Loucy (cell line): Measurements from ENCODE around the gene IGSF21.

Experiments
- H2AFZ ChIP-seq: fragments of 200-600 bp; sonication (generic); 2 replicates; pipeline ENCODE4 v1.6.0; 2016; ENCODE audit warnings: antibody characterized with exemption, mild to moderate bottlenecking, low read length, moderate library complexity
- H3F3A ChIP-seq: fragments of 200-600 bp; 2 replicates; pipeline ENCODE4 v1.6.0; 2016; ENCODE audit warnings: antibody characterized with exemption, low read depth, mild to moderate bottlenecking
- H3K27me3 ChIP-seq: fragments of 200-600 bp; sonication (generic); 2 replicates; pipeline ENCODE4 v1.6.1; 2014; ENCODE audit warnings: low read length, mild to moderate bottlenecking; ENCODE audit not compliant: insufficient read depth, poor library complexity, severe bottlenecking
- H3K36me3 ChIP-seq: fragments of 200-600 bp; sonication (generic); 2 replicates; pipeline ENCODE4 v1.6.1; 2016; ENCODE audit warnings: low read length; ENCODE audit not compliant: insufficient read depth
- H3K4me1 ChIP-seq: fragments of 200-600 bp; sonication (generic); 2 replicates; pipeline ENCODE4 v1.5.1; 2014; ENCODE audit warnings: low read length, mild to moderate bottlenecking; ENCODE audit not compliant: insufficient read depth, poor library complexity, severe bottlenecking
- H3K4me2 ChIP-seq: fragments of 200-600 bp; sonication (generic); 2 replicates; pipeline ENCODE4 v1.6.0; 2014; ENCODE audit warnings: antibody characterized with exemption, low read length, low read depth, mild to moderate bottlenecking; ENCODE audit not compliant: poor library complexity, severe bottlenecking
- H3K4me3 ChIP-seq: fragments of 200-600 bp; sonication (generic); 2 replicates; pipeline ENCODE4 v1.5.1; 2014; ENCODE audit warnings: low read length, mild to moderate bottlenecking, mixed read lengths; ENCODE audit not compliant: poor library complexity, severe bottlenecking
- H3K79me2 ChIP-seq: fragments of 200-600 bp; sonication (generic); 2 replicates; pipeline ENCODE4 v1.6.1; 2014; ENCODE audit warnings: low read length; ENCODE audit not compliant: insufficient read depth
- H3K9ac ChIP-seq: fragments of 200-600 bp; sonication (generic); 2 replicates; pipeline ENCODE4 v1.6.0; 2014; ENCODE audit warnings: mild to moderate bottlenecking, low read depth, low read length, moderate library complexity; ENCODE audit not compliant: poor library complexity, severe bottlenecking
- H3K9me2 ChIP-seq: fragments of 200-600 bp; sonication (generic); replicated peaks from 2 replicates; pipeline ENCODE4 v1.6.1; 2016; ENCODE audit warnings: low read depth, low read length, mixed read lengths
- H3K9me3 ChIP-seq: fragments of 200-600 bp; sonication (generic); 2 replicates; pipeline ENCODE4 v1.6.1; 2014; ENCODE audit warnings: mild to moderate bottlenecking, antibody characterized with exemption, low read length, low read depth; ENCODE audit not compliant: insufficient read depth
- H4K20me1 ChIP-seq: fragments of 200-600 bp; sonication (generic); 2 replicates; pipeline ENCODE4 v1.6.0; 2014; ENCODE audit warnings: antibody characterized with exemption, low read length, mild to moderate bottlenecking; ENCODE audit not compliant: insufficient read depth, poor library complexity, severe bottlenecking
- CTCF ChIP-seq: fragments of 200-600 bp; sonication (generic); conservative IDR thresholded peaks from 2 replicates; pipeline ENCODE4 v1.5.1; 2014; ENCODE audit warnings: mild to moderate bottlenecking, antibody characterized with exemption, low read length
- EZH2phosphoT487 ChIP-seq: fragments of 200-600 bp; IDR thresholded peaks from 2 replicates; pipeline ENCODE4 v1.6.1; 2018; ENCODE audit warnings: antibody characterized with exemption, mild to moderate bottlenecking, moderate library complexity, borderline replicate concordance

IGSF21 gene

GRCh38 chr1:18307329-18307898, 199.8 kb downstream of the IGSF21 start:
- H3F3A ChIP-seq: no peaks in the 10 kb centered on the region
- H3K9me2 ChIP-seq: no peaks in the 10 kb centered on the region
- H3K9ac ChIP-seq: no peak overlapping the region
- no peaks in the 10 kb centered on the region for H3K79me2 ChIP-seq
- no peak overlapping the region for H2AFZ ChIP-seq
- no peaks in the 10 kb centered on the region for H3K27me3 ChIP-seq
- no peaks in the 10 kb centered on the region for H3K4me1 ChIP-seq
- H3K4me3 ChIP-seq: no peak overlapping the region
- TF ChIP-seq CTCF (no peak), EZH2phosphoT487 (no peak)
- no peak overlapping the region for H3K4me2 ChIP-seq
- H3K9me3 ChIP-seq: peaks cover 4% of the 10 kb centered on the region; the same call in 1 of the 2 replicates
- no peaks in the 10 kb centered on the region for H4K20me1 ChIP-seq
- no peaks in the 10 kb centered on the region for H3K36me3 ChIP-seq

DNA sequence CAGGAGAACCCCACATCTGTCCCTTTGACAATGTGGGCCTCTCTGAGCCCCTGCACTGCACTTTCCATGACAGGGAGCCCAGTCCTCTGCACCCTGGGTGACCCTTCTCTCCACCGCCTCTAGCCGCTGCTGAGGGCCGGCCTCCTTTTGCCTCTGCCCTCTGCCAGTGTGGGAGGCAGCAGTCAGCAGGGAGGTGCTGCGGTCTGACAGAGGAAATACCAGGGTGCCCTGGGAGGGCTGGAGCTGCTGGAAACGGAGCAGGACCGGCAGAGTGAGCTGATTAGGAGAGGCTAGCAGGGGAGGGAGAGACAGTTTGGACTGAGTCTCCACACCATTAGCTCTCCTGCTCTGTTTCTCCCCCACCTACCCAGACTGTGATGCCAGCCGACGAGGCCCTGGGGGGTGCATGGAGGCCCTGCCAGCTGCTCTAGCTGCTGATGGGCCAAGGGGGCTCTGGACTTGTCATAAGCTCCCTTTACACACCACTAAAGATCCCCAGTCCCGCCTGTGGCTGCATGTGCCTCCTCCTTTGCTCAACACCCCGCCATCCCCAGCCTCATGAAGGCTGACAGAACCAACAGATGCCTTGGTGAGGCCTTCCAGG, 202.1 kb downstream of the IGSF21 start:
- H4K20me1 ChIP-seq: no peaks in the 10 kb centered on the region
- H3K36me3 ChIP-seq: no peaks in the 10 kb centered on the region
- no peak overlapping the region for H3K9ac ChIP-seq
- H2AFZ ChIP-seq: no peak overlapping the region
- H3K4me2 ChIP-seq: no peak overlapping the region
- TF ChIP-seq EZH2phosphoT487 (no peak), CTCF (no peak)
- no peaks in the 10 kb centered on the region for H3K4me1 ChIP-seq
- H3K27me3 ChIP-seq: no peaks in the 10 kb centered on the region
- H3K9me2 ChIP-seq: no peaks in the 10 kb centered on the region
- H3F3A ChIP-seq: no peaks in the 10 kb centered on the region
- peaks cover 4% of the 10 kb centered on the region; the same call in 1 of the 2 replicates for H3K9me3 ChIP-seq
- H3K79me2 ChIP-seq: no peaks in the 10 kb centered on the region
- no peak overlapping the region for H3K4me3 ChIP-seq

DNA sequence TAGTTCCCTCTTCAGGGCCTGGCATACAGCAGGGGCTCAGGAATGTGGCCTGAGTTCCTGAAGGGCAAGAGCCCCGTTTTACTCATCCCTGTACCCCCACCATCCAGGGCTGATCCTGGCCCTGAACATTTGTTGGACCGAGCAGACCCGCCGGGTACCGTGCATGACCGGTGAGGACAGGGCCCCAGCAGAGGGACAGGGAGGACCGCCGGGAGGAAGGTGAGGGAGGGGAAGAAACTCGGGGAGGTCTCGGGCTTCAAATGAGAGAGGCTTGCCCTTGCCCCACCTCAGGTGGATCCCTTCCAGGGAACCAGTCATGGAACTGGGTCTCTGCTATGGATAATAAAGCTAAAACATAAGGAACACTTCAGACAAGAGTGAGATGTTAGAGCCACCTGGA, 205.4 kb downstream of the IGSF21 start:
- Histone ChIP-seq H3F3A (no peaks in the 10 kb centered on the region), H3K36me3 (no peaks in the 10 kb centered on the region), H3K9me3 (peaks cover 4% of the 10 kb centered on the region; the same call in 1 of the 2 replicates), H3K79me2 (no peaks in the 10 kb centered on the region), H3K9ac (no peak overlapping the region), H2AFZ (no peak overlapping the region), H3K4me1 (no peaks in the 10 kb centered on the region), H3K4me2 (no peak overlapping the region), H3K27me3 (no peaks in the 10 kb centered on the region), H3K4me3 (no peak overlapping the region), H3K9me2 (no peaks in the 10 kb centered on the region), H4K20me1 (no peaks in the 10 kb centered on the region)
- TF ChIP-seq CTCF: no peak
- no peak for TF ChIP-seq EZH2phosphoT487
